ENCODE data around the gene DHRS1. TPM values are rescaled to one million over a fixed set of nuclear protein-coding genes. Genes with fewer than 3 reads are reported as not detected.

DHRS1 gene
- total and polyA plus RNA-seq, 2 of the 4 experiments (the other 2 are of a cell fraction), result 15.8 to 38.6 TPM

DNA sequence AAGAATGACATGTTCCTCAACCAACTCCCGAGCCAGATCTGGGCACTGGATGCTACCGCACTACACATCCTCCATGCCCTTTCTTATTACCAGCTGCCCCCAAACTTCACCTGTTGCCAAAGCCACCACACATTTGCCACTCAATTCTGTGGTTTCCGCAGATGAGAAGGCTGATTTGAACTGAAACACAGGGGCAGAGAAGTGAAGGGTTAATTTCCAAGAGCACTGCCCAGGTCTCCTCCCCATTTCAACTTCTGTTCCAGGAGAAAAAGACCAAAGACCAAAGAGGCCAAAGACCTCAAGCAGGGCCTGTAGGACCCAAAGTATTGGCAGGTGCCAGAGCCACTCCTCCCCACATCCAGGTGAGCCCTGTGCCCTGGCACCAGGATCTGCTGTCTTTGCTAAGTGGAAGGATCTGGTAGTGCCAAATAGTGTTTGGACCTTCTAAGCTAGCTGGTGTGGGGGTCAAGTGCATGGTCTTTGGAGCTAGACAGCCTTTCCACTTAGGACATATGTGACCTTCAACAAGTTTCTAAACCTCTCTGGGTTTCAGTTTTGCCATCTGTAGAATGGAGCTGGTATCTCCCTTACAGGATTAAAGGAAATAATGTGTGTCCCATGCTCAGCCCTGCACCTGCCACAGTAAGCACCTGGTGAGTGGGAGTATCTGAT is 8.0 kb downstream of the DHRS1 start:
- DNase-seq (no peak), ATAC-seq (ENCODE audit: low read depth) (no peak)
- H2AFZ ChIP-seq (replicated peaks; ENCODE audit: low read length, poor library complexity), result no peak overlapping the region
- H3K79me1 ChIP-seq (ENCODE audit: low read depth in 1 of 2, low read length in 2 of 2), result 0 out of 4 replicates have a peak, but pooled peaks cover 2 to 4% of the 10 kb centered on the region in 2 experiments
- H2BK20ac ChIP-seq (ENCODE audit: low read depth, low read length), result no peak overlapping the region
- in situ Hi-C loops (cut with MboI; ENCODE audit: low sequenced_read_pairs), result no loop called here
- H3K4me2 ChIP-seq (ENCODE audit: low read depth, low read length), result no peak overlapping the region
- no peak overlapping the region for H3K4ac ChIP-seq (ENCODE audit: low read depth, low read length)
- H4K91ac ChIP-seq (ENCODE audit: insufficient read depth, low read depth, low read length), result no peak overlapping the region
- no peaks in the 10 kb centered on the region for H4K20me1 ChIP-seq (ENCODE audit: insufficient read depth, low read length)
- dilution Hi-C loops (cut with HindIII; ENCODE audit: low sequenced_read_pairs, unreplicated experiment), result no loop called here
- H2AK9ac ChIP-seq (replicated peaks; ENCODE audit: low read depth, low read length, poor library complexity), result no peak overlapping the region
- H3K23ac ChIP-seq (ENCODE audit: low read depth, low read length), result no peak overlapping the region
- no peak overlapping the region for H3K18ac ChIP-seq (ENCODE audit: low read depth, low read length)
- BruUV-seq (replicated peaks), result no TSS peak
- H3K4me3 ChIP-seq (ENCODE audit: insufficient read depth, low read depth, low read length), result no peak overlapping the region
- H3K56ac ChIP-seq (ENCODE audit: extremely low read depth, insufficient read depth, low read length), result no peak overlapping the region
- no peak overlapping the region for H2AK5ac ChIP-seq (ENCODE audit: low read depth, low read length)
- no peak overlapping the region for H4K8ac ChIP-seq (ENCODE audit: low read depth in 2 of 2, low read length in 2 of 2)
- no peak overlapping the region for H2BK15ac ChIP-seq (ENCODE audit: low read depth, low read length)
- no peak for TF ChIP-seq CEBPB (IDR thresholded peaks at IDR 0.05; ENCODE audit: low read depth, low read length)
- TF ChIP-seq, protein P1, sequence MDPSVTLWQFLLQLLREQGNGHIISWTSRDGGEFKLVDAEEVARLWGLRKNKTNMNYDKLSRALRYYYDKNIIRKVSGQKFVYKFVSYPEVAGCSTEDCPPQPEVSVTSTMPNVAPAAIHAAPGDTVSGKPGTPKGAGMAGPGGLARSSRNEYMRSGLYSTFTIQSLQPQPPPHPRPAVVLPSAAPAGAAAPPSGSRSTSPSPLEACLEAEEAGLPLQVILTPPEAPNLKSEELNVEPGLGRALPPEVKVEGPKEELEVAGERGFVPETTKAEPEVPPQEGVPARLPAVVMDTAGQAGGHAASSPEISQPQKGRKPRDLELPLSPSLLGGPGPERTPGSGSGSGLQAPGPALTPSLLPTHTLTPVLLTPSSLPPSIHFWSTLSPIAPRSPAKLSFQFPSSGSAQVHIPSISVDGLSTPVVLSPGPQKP (IDR thresholded peaks at IDR 0.05; ENCODE audit: borderline replicate concordance, low read depth, low read length), result no peak
- no peak overlapping the region for H3K9ac ChIP-seq (ENCODE audit: low read depth, low read length)
- no peak overlapping the region for H4K5ac ChIP-seq (ENCODE audit: low read depth, low read length)
- no peak overlapping the region for H3K27ac ChIP-seq (ENCODE audit: insufficient read depth, low read length)
- POLR2A ChIA-PET (ENCODE audit: unreplicated experiment), result no interaction called here
- no peak overlapping the region for H2BK5ac ChIP-seq (ENCODE audit: low read depth, low read length, poor library complexity, severe bottlenecking)
- H3K27me3 ChIP-seq (ENCODE audit: control insufficient read depth, insufficient read depth, low read length), result no peaks in the 10 kb centered on the region
- peaks cover 28% of the 10 kb centered on the region for H3K36me3 ChIP-seq (ENCODE audit: control insufficient read depth, insufficient read depth, low read length)
- H3K9me3 ChIP-seq (ENCODE audit: control insufficient read depth, insufficient read depth, low read length), result no peaks in the 10 kb centered on the region
- no CpG with 5 or more reads among the region's 3 CpGs for WGBS, 2 experiments (ENCODE audit: extremely low coverage in 2 of 2, insufficient read length in 1 of 2)
- no peak overlapping the region for H2BK120ac ChIP-seq (ENCODE audit: low read depth, low read length)
- H3K4me1 ChIP-seq (ENCODE audit: control insufficient read depth, insufficient read depth, low read length), result peaks cover 1% of the 10 kb centered on the region
- intact Hi-C loops (cut with micrococcal nuclease), result loop anchor here (10.0 kb wide), 1 partner anchor 307 kb away; the partner anchor contains the start of gene DHRS4L2
- H3K14ac ChIP-seq (replicated peaks; ENCODE audit: low read depth, low read length), result no peak overlapping the region
- no peaks in the 10 kb centered on the region for H3K9me1 ChIP-seq (ENCODE audit: insufficient read depth, low read length)
- CTCF ChIA-PET, result interaction anchor here (2.1 kb wide), 1 partner anchor 16 kb away, joined by 5 read pairs; the partner anchor contains the start of gene CIDEB
